Measurements from ENCODE around the gene FGG.

DNA sequence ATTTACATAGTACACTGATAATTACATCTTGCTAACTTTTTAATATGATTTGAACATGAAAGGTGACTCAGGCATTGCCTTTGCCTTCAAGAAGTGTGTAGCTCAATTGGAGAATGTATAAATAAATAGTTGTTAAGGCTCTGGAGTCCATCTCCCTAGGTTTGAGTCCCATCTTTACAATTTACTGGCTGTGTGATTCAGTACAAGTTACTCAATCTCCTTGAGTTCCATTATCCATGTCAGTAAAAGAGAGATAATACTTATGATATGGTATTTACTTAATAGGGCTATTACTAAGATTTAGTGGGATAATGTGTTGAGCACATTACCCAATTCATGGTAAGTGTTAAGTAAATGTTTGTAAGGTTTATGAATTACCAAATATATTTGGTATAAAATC is 1.9 kb upstream of the FGG start:
- TF ChIP-seq EZH2phosphoT487 (IDR thresholded peaks at IDR 0.05; ENCODE audit: insufficient read depth, low read depth) = no peak
- no peak for TF ChIP-seq EZH2 (IDR thresholded peaks at IDR 0.05; ENCODE audit: insufficient read depth, poor library complexity, severe bottlenecking)

Data from GM23248 (cell line).